Ishikawa (cell line): ENCODE results near the gene KCTD11.

Experiments used
- CEBPB ChIP-seq: IDR thresholded peaks from 2 replicates; pipeline ENCODE4 v1.6.1; 2012
- EP300 ChIP-seq: IDR thresholded peaks from 2 replicates; pipeline ENCODE4 v1.6.1; 2012; ENCODE audit warnings: borderline replicate concordance
- MAX ChIP-seq: IDR thresholded peaks from 2 replicates; pipeline ENCODE4 v1.6.1; 2012
- NFIC ChIP-seq: IDR thresholded peaks from 2 replicates; pipeline ENCODE4 v1.6.1; 2012
- RAD21 ChIP-seq: IDR thresholded peaks from 2 replicates; pipeline ENCODE4 v1.6.1; 2012; ENCODE audit warnings: low read depth
- REST ChIP-seq: IDR thresholded peaks from 2 replicates; pipeline ENCODE4 v1.6.1; 2012; ENCODE audit warnings: low read depth, mild to moderate bottlenecking
- TAF1 ChIP-seq: IDR thresholded peaks from 2 replicates; pipeline ENCODE4 v1.6.1; 2012; ENCODE audit warnings: low read depth, mild to moderate bottlenecking
- YY1 ChIP-seq: IDR thresholded peaks from 2 replicates; pipeline ENCODE4 v1.6.1; 2012; ENCODE audit warnings: low read depth

DNA sequence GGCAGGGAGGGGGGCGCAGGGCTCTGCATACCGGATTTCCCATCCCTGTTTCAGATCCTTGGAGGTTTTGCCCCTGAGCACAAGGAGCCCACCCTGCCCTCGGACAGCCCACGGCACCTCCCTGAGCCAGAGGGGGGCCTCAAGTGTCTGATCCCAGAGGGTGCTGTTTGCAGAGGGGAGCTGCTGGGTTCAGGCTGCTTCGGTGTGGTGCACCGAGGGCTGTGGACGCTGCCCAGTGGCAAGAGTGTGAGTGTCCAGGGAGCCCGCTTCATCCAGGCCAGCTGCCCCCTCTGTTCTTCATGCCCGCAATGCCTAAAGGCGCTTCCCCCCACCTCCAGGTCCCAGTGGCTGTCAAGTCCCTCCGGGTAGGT is 31.4 kb downstream of the KCTD11 start:
- TF ChIP-seq REST (no peak), RAD21 (no peak), CEBPB (no peak), EP300 (no peak), NFIC (no peak), YY1 (no peak), TAF1 (no peak), MAX (no peak)
